Caco-2 (cell line): ENCODE measurements around the gene TNFAIP3. TPM values are rescaled to one million over a fixed set of nuclear protein-coding genes. Genes with fewer than 3 reads are reported as not detected.

ENCODE experiments used
- BruUV-seq: library from RNA; stranded (reverse); fragments of 400-500 nt; replicated peaks from 2 replicates; lab custom pipeline; 2021; lab: Mats Ljungman, UMichigan
- CTCF ChIA-PET: fragments of 300-600 bp; sonication (Branson Sonifier 250); formaldehyde crosslinking; loops from one replicate; lab custom pipeline; 2022; ENCODE audit warnings: antibody characterized with exemption; lab: Charles Lee
- POLR2A ChIA-PET: fragments of 300-600 bp; sonication (Branson Sonifier 250); formaldehyde crosslinking; loops from one replicate; lab custom pipeline; 2022; ENCODE audit warnings: antibody characterized with exemption; lab: Charles Lee
- DNase-seq, 2 experiments: peaks; one replicate each; pipeline versions ENCODE4 v3.0.0 to v3.0.0-alpha.2; 2020 to 2022
- H3K27me3 ChIP-seq: replicated peaks from 2 replicates; pipeline ENCODE4 v1.6.0; 2011; ENCODE audit warnings: low read length; ENCODE audit not compliant: control insufficient read depth, insufficient read depth
- H3K36me3 ChIP-seq: 2 replicates; pipeline ENCODE4 v1.5.1; 2011; ENCODE audit warnings: low read length; ENCODE audit not compliant: control insufficient read depth, insufficient read depth
- H3K4me1 ChIP-seq: fragments of 250-450 bp; sonication (Bioruptor Pico); 2 replicates; pipeline ENCODE4 v1.5.1; 2020; ENCODE audit warnings: mild to moderate bottlenecking
- H3K4me3 ChIP-seq: 2 replicates; pipeline ENCODE4 v1.5.1; 2011; ENCODE audit warnings: low read depth, mild to moderate bottlenecking, control low read depth, low read length
- H3K9me3 ChIP-seq: fragments of 250-450 bp; sonication (Bioruptor Pico); 2 replicates; pipeline ENCODE4 v1.5.1; 2020; ENCODE audit warnings: mild to moderate bottlenecking, moderate library complexity
- H3K27ac Mint-ChIP-seq: one replicate; pipeline ENCODE4 v1.8.0; 2022; ENCODE audit warnings: mixed read lengths; ENCODE audit not compliant: unreplicated experiment
- H3K27me3 Mint-ChIP-seq: one replicate; pipeline ENCODE4 v1.8.0; 2022; ENCODE audit warnings: mixed read lengths; ENCODE audit not compliant: insufficient read depth, unreplicated experiment
- H3K36me3 Mint-ChIP-seq: one replicate; pipeline ENCODE4 v1.8.0; 2022; ENCODE audit warnings: mild to moderate bottlenecking, mixed read lengths; ENCODE audit not compliant: insufficient read depth, unreplicated experiment
- H3K4me1 Mint-ChIP-seq: one replicate; pipeline ENCODE4 v1.8.0; 2022; ENCODE audit warnings: low read depth, mixed read lengths; ENCODE audit not compliant: unreplicated experiment
- H3K4me3 Mint-ChIP-seq: one replicate; pipeline ENCODE4 v1.8.0; 2022; ENCODE audit warnings: mild to moderate bottlenecking, moderate library complexity, mixed read lengths; ENCODE audit not compliant: unreplicated experiment
- H3K9me3 Mint-ChIP-seq: one replicate; pipeline ENCODE4 v1.8.0; 2022; ENCODE audit warnings: mixed read lengths; ENCODE audit not compliant: unreplicated experiment
- intact Hi-C: fragments of 100-400 bp; cut with micrococcal nuclease; formaldehyde crosslinking; loops from one replicate; pipeline ENCODE4 v1.10.0; 2022; ENCODE audit not compliant: unreplicated experiment
- total RNA-seq: library from RNA; stranded (reverse); gene quantifications from 2 replicates; pipeline ENCODE4 v1.2.3, GENCODE V29; 2022
- TF ChIP-seq, protein P1 (sequence below), 2 experiments: fragments of 200-600 bp in 1 of 2; IDR thresholded peaks; 1 replicate in 1 of 2; 2 replicates in 1 of 2; pipeline versions ENCODE4 v1.5.1 to v1.8.0; 2011 to 2022; ENCODE audit warnings: antibody characterized with exemption in 1 of 2, control low read depth in 1 of 2, inconsistent platforms in 1 of 2, low read depth in 1 of 2, low read length in 1 of 2, mild to moderate bottlenecking in 1 of 2, moderate library complexity in 1 of 2; ENCODE audit not compliant: insufficient read depth in 1 of 2, severe bottlenecking in 1 of 2, unreplicated experiment in 1 of 2

The TNFAIP3 gene
- total RNA-seq, 1 experiment from 2014 or later, result 45.7 TPM

DNA sequence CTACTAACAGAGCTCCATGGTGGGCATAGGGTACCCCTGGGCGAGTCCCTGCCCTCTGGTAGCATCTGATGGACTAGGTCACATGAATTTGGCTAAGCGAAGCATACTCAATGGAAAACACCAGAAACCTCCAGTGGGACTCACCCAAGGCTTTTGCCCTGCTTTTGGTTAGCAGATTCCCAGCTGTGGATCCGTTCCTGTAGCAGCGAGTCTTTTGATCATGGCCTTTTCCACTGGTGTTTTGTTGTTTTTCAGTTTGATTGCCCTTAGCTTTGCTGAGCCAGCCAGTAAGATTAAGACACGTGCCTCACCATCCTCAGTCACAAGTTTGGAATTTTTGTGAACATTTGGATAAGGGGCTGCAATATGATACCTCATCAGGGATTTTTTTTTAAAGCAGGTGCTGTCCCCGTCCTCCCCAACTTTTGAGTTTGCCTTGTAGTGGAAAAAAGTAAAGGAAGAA is 8.0 kb downstream of the TNFAIP3 start:
- intact Hi-C loops, result no loop called here
- peaks cover 87% of the 10 kb centered on the region for H3K36me3 Mint-ChIP-seq
- H3K36me3 ChIP-seq, result peaks cover 6% of the 10 kb centered on the region
- no TSS peak for BruUV-seq
- H3K27ac Mint-ChIP-seq, result peak overlapping the region; percentile 68
- DNase-seq, result no peak
- H3K4me1 ChIP-seq, result peaks cover 45% of the 10 kb centered on the region
- peaks cover 24% of the 10 kb centered on the region for H3K4me1 Mint-ChIP-seq
- H3K9me3 Mint-ChIP-seq, result no peaks in the 10 kb centered on the region
- H3K27me3 ChIP-seq, result no peaks in the 10 kb centered on the region
- no peak overlapping the region for H3K4me3 Mint-ChIP-seq
- ChIA-PET POLR2A (no interaction called here), CTCF (no interaction called here)
- H3K27me3 Mint-ChIP-seq, result no peaks in the 10 kb centered on the region
- no peak overlapping the region for H3K4me3 ChIP-seq
- no peaks in the 10 kb centered on the region for H3K9me3 ChIP-seq
- TF ChIP-seq, protein P1, sequence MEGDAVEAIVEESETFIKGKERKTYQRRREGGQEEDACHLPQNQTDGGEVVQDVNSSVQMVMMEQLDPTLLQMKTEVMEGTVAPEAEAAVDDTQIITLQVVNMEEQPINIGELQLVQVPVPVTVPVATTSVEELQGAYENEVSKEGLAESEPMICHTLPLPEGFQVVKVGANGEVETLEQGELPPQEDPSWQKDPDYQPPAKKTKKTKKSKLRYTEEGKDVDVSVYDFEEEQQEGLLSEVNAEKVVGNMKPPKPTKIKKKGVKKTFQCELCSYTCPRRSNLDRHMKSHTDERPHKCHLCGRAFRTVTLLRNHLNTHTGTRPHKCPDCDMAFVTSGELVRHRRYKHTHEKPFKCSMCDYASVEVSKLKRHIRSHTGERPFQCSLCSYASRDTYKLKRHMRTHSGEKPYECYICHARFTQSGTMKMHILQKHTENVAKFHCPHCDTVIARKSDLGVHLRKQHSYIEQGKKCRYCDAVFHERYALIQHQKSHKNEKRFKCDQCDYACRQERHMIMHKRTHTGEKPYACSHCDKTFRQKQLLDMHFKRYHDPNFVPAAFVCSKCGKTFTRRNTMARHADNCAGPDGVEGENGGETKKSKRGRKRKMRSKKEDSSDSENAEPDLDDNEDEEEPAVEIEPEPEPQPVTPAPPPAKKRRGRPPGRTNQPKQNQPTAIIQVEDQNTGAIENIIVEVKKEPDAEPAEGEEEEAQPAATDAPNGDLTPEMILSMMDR (IDR thresholded peaks at IDR 0.05; ENCODE audit: insufficient read depth in 1 of 2, low read depth in 1 of 2, low read length in 1 of 2, severe bottlenecking in 1 of 2, unreplicated experiment in 1 of 2), result no peak

DNA sequence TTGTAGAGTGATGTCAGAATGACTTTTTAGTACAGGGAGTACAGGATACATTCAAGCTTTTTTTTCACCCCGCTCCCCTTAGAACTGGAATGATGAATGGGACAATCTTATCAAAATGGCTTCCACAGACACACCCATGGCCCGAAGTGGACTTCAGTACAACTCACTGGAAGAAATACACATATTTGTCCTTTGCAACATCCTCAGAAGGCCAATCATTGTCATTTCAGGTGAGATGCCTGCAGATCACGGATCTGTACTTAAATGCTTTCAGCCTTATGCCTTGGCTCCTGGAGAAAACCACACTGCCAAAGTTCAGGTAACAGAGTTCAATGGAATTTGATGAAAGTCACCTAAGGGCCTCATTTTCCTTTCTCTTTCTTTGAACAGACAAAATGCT is 8.5 kb downstream of the TNFAIP3 start:
- no peaks in the 10 kb centered on the region for H3K27me3 Mint-ChIP-seq
- peaks cover 40% of the 10 kb centered on the region for H3K4me1 ChIP-seq
- no peak overlapping the region for H3K4me3 Mint-ChIP-seq
- ChIA-PET CTCF (no interaction called here), POLR2A (no interaction called here)
- no peaks in the 10 kb centered on the region for H3K27me3 ChIP-seq
- intact Hi-C loops, result no loop called here
- H3K27ac Mint-ChIP-seq, result peak overlapping the region; percentile 68
- H3K4me1 Mint-ChIP-seq, result peaks cover 24% of the 10 kb centered on the region
- H3K9me3 Mint-ChIP-seq, result no peaks in the 10 kb centered on the region
- H3K36me3 ChIP-seq, result peaks cover 6% of the 10 kb centered on the region
- TF ChIP-seq, protein P1 (IDR thresholded peaks at IDR 0.05; ENCODE audit: insufficient read depth in 1 of 2, low read depth in 1 of 2, low read length in 1 of 2, severe bottlenecking in 1 of 2, unreplicated experiment in 1 of 2), result no peak
- H3K36me3 Mint-ChIP-seq, result peaks cover 92% of the 10 kb centered on the region
- no TSS peak for BruUV-seq
- no peak for DNase-seq
- H3K9me3 ChIP-seq, result no peaks in the 10 kb centered on the region
- no peak overlapping the region for H3K4me3 ChIP-seq

DNA sequence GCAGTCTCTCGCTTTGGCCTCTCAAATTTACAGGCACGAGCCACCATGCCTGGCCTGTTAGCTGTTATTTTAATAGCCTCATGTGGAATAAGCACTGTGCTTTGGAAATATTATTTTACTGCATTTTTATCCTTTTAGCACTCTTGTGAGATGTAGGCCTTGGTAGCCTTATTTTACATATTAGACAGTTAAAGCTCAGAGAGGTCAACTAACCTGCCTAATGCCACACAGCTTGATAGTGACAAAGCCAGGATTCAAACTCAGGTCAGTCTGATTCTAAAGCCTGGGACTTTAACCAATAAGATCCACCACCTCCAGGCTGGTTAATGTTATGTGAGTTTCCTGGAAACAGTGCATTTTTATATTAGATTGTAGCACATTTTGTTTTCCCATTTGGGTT is 9.5 kb downstream of the TNFAIP3 start:
- no peaks in the 10 kb centered on the region for H3K9me3 Mint-ChIP-seq
- BruUV-seq, result no TSS peak
- no peak overlapping the region for H3K4me3 ChIP-seq
- no peaks in the 10 kb centered on the region for H3K27me3 ChIP-seq
- no peak overlapping the region for H3K27ac Mint-ChIP-seq
- H3K36me3 Mint-ChIP-seq, result peaks cover 94% of the 10 kb centered on the region
- peaks cover 35% of the 10 kb centered on the region for H3K4me1 ChIP-seq
- H3K36me3 ChIP-seq, result peaks cover 6% of the 10 kb centered on the region
- POLR2A ChIA-PET, result no interaction called here
- no peaks in the 10 kb centered on the region for H3K27me3 Mint-ChIP-seq
- H3K9me3 ChIP-seq, result no peaks in the 10 kb centered on the region
- TF ChIP-seq, protein P1 (IDR thresholded peaks at IDR 0.05; ENCODE audit: insufficient read depth in 1 of 2, low read depth in 1 of 2, low read length in 1 of 2, severe bottlenecking in 1 of 2, unreplicated experiment in 1 of 2), result no peak
- no peak for DNase-seq
- H3K4me1 Mint-ChIP-seq, result peaks cover 17% of the 10 kb centered on the region
- no peak overlapping the region for H3K4me3 Mint-ChIP-seq
- CTCF ChIA-PET, result no interaction called here
- intact Hi-C loops, result no loop called here
